GM23338 (cell line): ENCODE measurements around the gene VGLL4. TPM values are rescaled to one million over a fixed set of nuclear protein-coding genes. Genes with fewer than 3 reads are reported as not detected.

Experiments used
- ATAC-seq: fragments of 200-7000 bp; cut with Tn5 transposase; 3 replicates; pipeline ENCODE4 v1.9.1; 2020
- DNase-seq: peaks from one replicate; pipeline ENCODE4 v3.0.0-alpha.2; 2015; ENCODE audit warnings: low spot score
- H2AFZ ChIP-seq: fragments of 200-600 bp; sonication (generic); 2 replicates; pipeline ENCODE4 v1.8.0; 2016; ENCODE audit warnings: antibody characterized with exemption, mild to moderate bottlenecking, moderate library complexity
- H3F3A ChIP-seq: fragments of 200-600 bp; sonication (generic); replicated peaks from 2 replicates; pipeline ENCODE4 v1.8.0; 2017; ENCODE audit warnings: antibody characterized with exemption, mixed run types, low read depth
- H3K27ac ChIP-seq: fragments of 200-600 bp; sonication (generic); 2 replicates; pipeline ENCODE4 v1.6.1; 2016; ENCODE audit warnings: low read depth
- H3K27me3 ChIP-seq: fragments of 200-600 bp; sonication (generic); 2 replicates; pipeline ENCODE4 v1.8.0; 2016; ENCODE audit warnings: mild to moderate bottlenecking, mixed run types, moderate library complexity; ENCODE audit not compliant: insufficient read depth
- H3K36me3 ChIP-seq: fragments of 200-600 bp; sonication (generic); 2 replicates; pipeline ENCODE4 v1.8.0; 2016; ENCODE audit warnings: mild to moderate bottlenecking; ENCODE audit not compliant: insufficient read depth
- H3K4me1 ChIP-seq: fragments of 200-600 bp; sonication (generic); 2 replicates; pipeline ENCODE4 v1.8.0; 2016; ENCODE audit warnings: mild to moderate bottlenecking, moderate library complexity; ENCODE audit not compliant: insufficient read depth
- H3K4me2 ChIP-seq: fragments of 200-600 bp; sonication (generic); 2 replicates; pipeline ENCODE4 v1.7.1; 2017; ENCODE audit warnings: mixed run types
- H3K4me3 ChIP-seq: fragments of 200-600 bp; sonication (generic); 2 replicates; pipeline ENCODE4 v1.6.1; 2016; ENCODE audit warnings: mixed run types
- H3K79me2 ChIP-seq: fragments of 200-600 bp; sonication (generic); replicated peaks from 2 replicates; pipeline ENCODE4 v1.8.0; 2017; ENCODE audit warnings: mild to moderate bottlenecking; ENCODE audit not compliant: insufficient read depth
- H3K9me2 ChIP-seq: fragments of 200-600 bp; sonication (generic); 2 replicates; pipeline ENCODE4 v1.8.0; 2017; ENCODE audit not compliant: insufficient read depth
- H4K20me1 ChIP-seq: fragments of 200-600 bp; sonication (generic); replicated peaks from 2 replicates; pipeline ENCODE4 v1.8.0; 2017; ENCODE audit warnings: mild to moderate bottlenecking; ENCODE audit not compliant: insufficient read depth
- H3K27ac Mint-ChIP-seq: 2 replicates; pipeline ENCODE4 v1.8.0; 2020; ENCODE audit warnings: inconsistent platforms, mild to moderate bottlenecking, moderate library complexity, mixed read lengths
- H3K27me3 Mint-ChIP-seq: 3 replicates; pipeline ENCODE4 v1.8.0; 2022; ENCODE audit warnings: low read depth, mild to moderate bottlenecking, moderate library complexity, mixed read lengths, inconsistent platforms; ENCODE audit not compliant: insufficient read depth, poor library complexity
- H3K36me3 Mint-ChIP-seq: 3 replicates; pipeline ENCODE4 v1.8.0; 2021; ENCODE audit warnings: low read depth, mild to moderate bottlenecking, inconsistent platforms, moderate library complexity, mixed read lengths
- H3K4me1 Mint-ChIP-seq: 3 replicates; pipeline ENCODE4 v1.8.0; 2020; ENCODE audit warnings: mild to moderate bottlenecking, inconsistent platforms, mixed read lengths
- H3K4me3 Mint-ChIP-seq: 3 replicates; pipeline ENCODE4 v1.8.0; 2021; ENCODE audit warnings: moderate library complexity, mild to moderate bottlenecking, inconsistent platforms, mixed read lengths
- H3K9me3 Mint-ChIP-seq: 3 replicates; pipeline ENCODE4 v1.8.0; 2020; ENCODE audit warnings: moderate library complexity, mild to moderate bottlenecking, inconsistent platforms, mixed read lengths
- CREB1 ChIP-seq: fragments of 250-450 bp; sonication (Bioruptor Pico); IDR thresholded peaks from 2 replicates; pipeline ENCODE4 v1.5.0; 2020; ENCODE audit warnings: low read depth, mild to moderate bottlenecking, moderate library complexity
- CTCF ChIP-seq, 2 experiments: fragments of 200-600 bp in 1 of 2; sonication (generic) in 1 of 2; conservative IDR thresholded peaks; 2 replicates each; pipeline versions ENCODE4 v1.5.1 to v1.6.1; 2016 to 2017; ENCODE audit warnings: antibody characterized with exemption in 2 of 2, low read depth in 2 of 2, mild to moderate bottlenecking in 2 of 2, moderate library complexity in 1 of 2
- EZH2 ChIP-seq: fragments of 200-600 bp; sonication (generic); IDR thresholded peaks from one replicate; pipeline ENCODE4 v1.8.0; 2017; ENCODE audit warnings: antibody characterized with exemption, mild to moderate bottlenecking, low read depth; ENCODE audit not compliant: unreplicated experiment
- EZH2phosphoT487 ChIP-seq: fragments of 200-600 bp; sonication (generic); IDR thresholded peaks from one replicate; pipeline ENCODE4 v1.8.1; 2018; ENCODE audit warnings: antibody characterized with exemption; ENCODE audit not compliant: unreplicated experiment
- JUNB ChIP-seq: IDR thresholded peaks from one replicate; pipeline ENCODE4 v1.6.1; 2016; ENCODE audit warnings: antibody characterized with exemption; ENCODE audit not compliant: unreplicated experiment
- NANOG ChIP-seq: IDR thresholded peaks from 2 replicates; pipeline ENCODE4 v1.6.1; 2016; ENCODE audit warnings: antibody characterized with exemption, borderline replicate concordance
- POLR2AphosphoS5 ChIP-seq: IDR thresholded peaks from 2 replicates; pipeline ENCODE4 v1.6.1; 2016; ENCODE audit warnings: antibody characterized with exemption, low read depth
- STAT1 ChIP-seq: IDR thresholded peaks from one replicate; pipeline ENCODE4 v1.6.1; 2016; ENCODE audit warnings: antibody characterized with exemption; ENCODE audit not compliant: unreplicated experiment
- ZNF114 ChIP-seq: fragments of 250-450 bp; sonication (Bioruptor Pico); IDR thresholded peaks from 2 replicates; pipeline ENCODE4 v1.5.0; 2020; ENCODE audit warnings: mild to moderate bottlenecking, moderate library complexity
- ZNF331 ChIP-seq: fragments of 250-450 bp; sonication (Bioruptor Pico); IDR thresholded peaks from 2 replicates; pipeline ENCODE4 v1.5.0; 2020; ENCODE audit warnings: low read depth, mild to moderate bottlenecking, moderate library complexity
- ZNF462 ChIP-seq: fragments of 250-450 bp; sonication (Bioruptor Pico); IDR thresholded peaks from 2 replicates; pipeline ENCODE4 v1.5.0; 2020; ENCODE audit warnings: mild to moderate bottlenecking, moderate library complexity
- polyA plus RNA-seq: library from polyadenylated mRNA; unstranded; fragments of >200 nt; fragmentation: Nextera tagmentation; extraction: Ambion mirVana; gene quantifications from 2 replicates; pipeline ENCODE4 v1.2.1, GENCODE V29; 2016
- total RNA-seq: library from RNA; depleted of rRNA; stranded (reverse); fragments of >200 nt; shearing (Covaris generic); gene quantifications from 2 replicates; pipeline ENCODE4 v1.2.3, GENCODE V29; 2014
- TF ChIP-seq, protein P1 (sequence below): IDR thresholded peaks from 2 replicates; pipeline ENCODE4 v1.6.1; 2016; ENCODE audit warnings: antibody characterized with exemption
- TF ChIP-seq, protein P2 (sequence below): IDR thresholded peaks from one replicate; pipeline ENCODE4 v1.6.1; 2018; ENCODE audit warnings: antibody characterized with exemption; ENCODE audit not compliant: unreplicated experiment

The VGLL4 gene
- total and polyA plus RNA-seq, 2 experiments from 2014 or later: 20.8 to 45.9 TPM

DNA sequence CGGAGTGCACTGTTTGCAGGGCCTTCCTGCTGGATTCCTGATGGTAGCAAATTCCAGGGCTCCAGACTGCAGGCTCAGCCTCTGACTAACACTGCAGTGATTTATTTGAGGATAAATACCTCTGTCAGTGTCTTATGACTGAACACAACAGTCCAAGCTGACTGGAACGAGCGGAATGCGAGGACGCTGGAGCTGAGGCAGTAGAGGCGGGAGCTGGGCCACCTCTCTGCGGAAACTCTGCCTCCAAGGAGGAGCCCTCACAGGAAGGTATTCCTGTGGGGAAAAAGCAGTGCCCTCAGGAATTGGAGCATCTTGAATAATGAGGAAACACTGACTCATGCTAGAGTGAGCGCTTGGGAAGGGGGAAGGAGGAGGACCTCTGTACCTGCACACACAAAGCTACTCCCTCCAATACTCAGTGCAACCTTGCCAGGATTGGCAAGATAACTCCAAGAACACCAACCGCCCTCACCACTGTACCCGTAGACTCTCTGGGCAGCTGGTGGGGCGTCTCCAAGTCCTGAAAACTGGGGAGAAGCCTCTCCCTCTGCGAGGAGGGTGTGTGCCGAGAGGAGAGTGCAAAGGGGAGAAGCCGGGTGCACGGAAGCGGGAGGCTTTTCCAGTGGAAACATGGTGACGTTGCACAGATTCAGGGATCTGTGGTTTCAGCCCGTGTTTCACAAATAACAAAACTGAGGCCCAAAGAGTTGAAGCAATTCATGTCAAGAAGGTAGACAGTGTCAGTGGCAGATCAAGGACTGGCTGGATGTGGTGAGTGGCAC is 43.0 kb downstream of the VGLL4 start:
- DNase-seq (peak; percentile 72), ATAC-seq (peak; percentile 77)
- peaks cover 47% of the 10 kb centered on the region for H3K36me3 Mint-ChIP-seq
- H3K9me3 Mint-ChIP-seq: peaks cover 10% of the 10 kb centered on the region; the same call in 1 of the 3 replicates
- Histone ChIP-seq H3K9me2 (no peaks in the 10 kb centered on the region), H3K4me3 (no peak overlapping the region; the same call in 1 of the 2 replicates), H4K20me1 (peaks cover 9% of the 10 kb centered on the region; the same call in 1 of the 2 replicates), H3F3A (no peaks in the 10 kb centered on the region), H3K27ac (peak overlapping the region; percentile 94), H3K4me2 (peak overlapping the region; percentile 70), H3K79me2 (peaks cover 76% of the 10 kb centered on the region), H3K36me3 (no peaks in the 10 kb centered on the region; the same call in 1 of the 2 replicates), H2AFZ (no peak overlapping the region), H3K4me1 (peaks cover 47% of the 10 kb centered on the region), H3K27me3 (no peaks in the 10 kb centered on the region)
- TF ChIP-seq ZNF462 (CRISPR knock-in tag) (no peak), EZH2phosphoT487 (no peak), ZNF114 (no peak), ZNF331 (CRISPR knock-in tag) (no peak), POLR2AphosphoS5 (no peak), NANOG (no peak), CREB1 (CRISPR knock-in tag) (no peak), STAT1 (no peak), JUNB (no peak), EZH2 (no peak), CTCF (conservative IDR thresholded peaks at IDR 0.05; ENCODE audit: low read depth in 2 of 2) (no peak)
- TF ChIP-seq, protein P1, sequence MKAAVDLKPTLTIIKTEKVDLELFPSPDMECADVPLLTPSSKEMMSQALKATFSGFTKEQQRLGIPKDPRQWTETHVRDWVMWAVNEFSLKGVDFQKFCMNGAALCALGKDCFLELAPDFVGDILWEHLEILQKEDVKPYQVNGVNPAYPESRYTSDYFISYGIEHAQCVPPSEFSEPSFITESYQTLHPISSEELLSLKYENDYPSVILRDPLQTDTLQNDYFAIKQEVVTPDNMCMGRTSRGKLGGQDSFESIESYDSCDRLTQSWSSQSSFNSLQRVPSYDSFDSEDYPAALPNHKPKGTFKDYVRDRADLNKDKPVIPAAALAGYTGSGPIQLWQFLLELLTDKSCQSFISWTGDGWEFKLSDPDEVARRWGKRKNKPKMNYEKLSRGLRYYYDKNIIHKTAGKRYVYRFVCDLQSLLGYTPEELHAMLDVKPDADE: no peak
- TF ChIP-seq, protein P2, sequence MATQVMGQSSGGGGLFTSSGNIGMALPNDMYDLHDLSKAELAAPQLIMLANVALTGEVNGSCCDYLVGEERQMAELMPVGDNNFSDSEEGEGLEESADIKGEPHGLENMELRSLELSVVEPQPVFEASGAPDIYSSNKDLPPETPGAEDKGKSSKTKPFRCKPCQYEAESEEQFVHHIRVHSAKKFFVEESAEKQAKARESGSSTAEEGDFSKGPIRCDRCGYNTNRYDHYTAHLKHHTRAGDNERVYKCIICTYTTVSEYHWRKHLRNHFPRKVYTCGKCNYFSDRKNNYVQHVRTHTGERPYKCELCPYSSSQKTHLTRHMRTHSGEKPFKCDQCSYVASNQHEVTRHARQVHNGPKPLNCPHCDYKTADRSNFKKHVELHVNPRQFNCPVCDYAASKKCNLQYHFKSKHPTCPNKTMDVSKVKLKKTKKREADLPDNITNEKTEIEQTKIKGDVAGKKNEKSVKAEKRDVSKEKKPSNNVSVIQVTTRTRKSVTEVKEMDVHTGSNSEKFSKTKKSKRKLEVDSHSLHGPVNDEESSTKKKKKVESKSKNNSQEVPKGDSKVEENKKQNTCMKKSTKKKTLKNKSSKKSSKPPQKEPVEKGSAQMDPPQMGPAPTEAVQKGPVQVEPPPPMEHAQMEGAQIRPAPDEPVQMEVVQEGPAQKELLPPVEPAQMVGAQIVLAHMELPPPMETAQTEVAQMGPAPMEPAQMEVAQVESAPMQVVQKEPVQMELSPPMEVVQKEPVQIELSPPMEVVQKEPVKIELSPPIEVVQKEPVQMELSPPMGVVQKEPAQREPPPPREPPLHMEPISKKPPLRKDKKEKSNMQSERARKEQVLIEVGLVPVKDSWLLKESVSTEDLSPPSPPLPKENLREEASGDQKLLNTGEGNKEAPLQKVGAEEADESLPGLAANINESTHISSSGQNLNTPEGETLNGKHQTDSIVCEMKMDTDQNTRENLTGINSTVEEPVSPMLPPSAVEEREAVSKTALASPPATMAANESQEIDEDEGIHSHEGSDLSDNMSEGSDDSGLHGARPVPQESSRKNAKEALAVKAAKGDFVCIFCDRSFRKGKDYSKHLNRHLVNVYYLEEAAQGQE: no peak
- peak overlapping the region; percentile 96 for H3K27ac Mint-ChIP-seq
- peaks cover 5% of the 10 kb centered on the region for H3K27me3 Mint-ChIP-seq
- peak overlapping the region; percentile 33; the same call in 2 of the 3 replicates for H3K4me3 Mint-ChIP-seq
- peaks cover 57% of the 10 kb centered on the region for H3K4me1 Mint-ChIP-seq
